Measurements from ENCODE around the gene ETV1.
A peak's percentile ranks its signal among the peaks of the same experiment; 100 is the strongest.

The ETV1 gene

DNA sequence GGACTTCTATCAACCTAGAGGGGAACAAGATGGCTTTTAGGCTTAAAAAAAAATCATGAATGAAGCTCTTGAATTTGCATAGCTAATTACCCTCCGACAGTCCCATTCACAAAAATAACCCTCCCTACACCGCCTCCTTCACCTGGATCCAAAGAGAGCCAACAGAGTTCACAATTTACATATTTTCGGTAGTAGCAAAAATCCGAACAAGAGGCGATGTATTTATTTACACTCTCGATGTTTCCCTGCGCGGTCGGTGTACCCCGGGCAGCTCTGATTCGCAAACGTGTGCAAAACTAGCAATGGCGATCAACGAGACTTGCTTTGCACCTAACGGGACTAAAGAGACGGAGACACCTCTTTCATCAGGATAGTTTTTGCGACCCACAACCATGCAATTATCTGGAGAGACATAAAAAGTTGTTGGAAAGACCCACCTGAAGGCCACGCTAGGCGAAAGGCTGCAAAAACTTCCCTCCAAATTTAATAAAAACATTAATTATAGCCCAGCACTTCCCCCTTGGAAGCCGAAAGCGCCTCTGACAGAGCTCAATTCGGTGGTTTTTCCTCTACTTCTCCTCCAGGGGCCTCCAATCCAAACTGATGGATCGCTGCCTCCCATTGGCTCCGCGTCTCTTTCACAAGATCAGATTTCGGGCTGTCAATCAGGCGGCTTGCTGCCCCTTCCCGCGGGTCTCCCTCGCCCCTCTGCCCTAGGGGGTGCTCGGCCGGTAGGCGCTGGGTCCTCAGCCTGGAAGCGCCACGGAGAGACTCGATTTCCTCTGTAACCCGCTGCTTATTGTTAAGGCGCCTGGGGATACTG, at the start of gene ETV1:
Gene ETV1, minus strand, starts transcription at position 541 of the 823 bp plus-strand sequence. CDS start 614 bp downstream, outside the sequence.
- DNase-seq: no peak

DNA sequence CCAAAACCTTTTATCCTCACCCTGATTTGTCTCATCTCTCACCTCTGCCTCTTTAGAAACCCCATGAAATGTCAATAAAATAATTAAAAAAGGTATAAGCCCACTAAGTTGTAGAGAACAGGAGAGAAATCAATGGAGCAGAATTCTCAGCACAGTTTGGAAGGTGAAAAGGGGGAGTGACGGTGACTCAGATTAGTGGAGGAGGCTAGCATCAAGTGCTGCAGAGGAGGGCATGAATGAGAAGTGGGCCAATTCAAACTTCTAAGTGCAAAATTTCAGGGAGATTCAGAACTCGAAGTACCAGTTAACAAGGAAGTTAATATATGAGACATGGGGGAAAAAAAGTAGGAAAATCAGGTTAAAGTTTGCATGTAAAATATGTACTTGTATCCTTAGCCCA, 34.9 kb upstream of the ETV1 start:
- no peak for DNase-seq

DNA sequence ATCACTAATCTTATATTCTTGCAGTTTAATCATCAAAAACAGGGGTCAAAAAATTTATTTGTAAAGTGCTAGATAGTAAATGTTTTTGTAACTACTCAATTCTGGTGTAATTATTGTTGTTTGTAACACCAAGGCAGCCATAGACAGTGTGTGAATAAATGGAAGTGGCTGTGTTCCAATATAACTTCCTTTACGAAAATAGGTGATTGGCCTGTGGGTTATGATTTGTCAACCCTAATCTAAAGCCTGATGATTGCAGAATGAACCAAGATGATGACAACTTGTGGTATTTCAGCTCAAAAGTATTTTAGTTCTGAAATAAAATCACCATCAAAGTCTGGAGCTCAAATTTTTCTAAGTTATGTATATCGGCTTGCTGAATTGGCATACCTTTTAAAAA, 34.4 kb upstream of the ETV1 start:
- DNase-seq: no peak

DNA sequence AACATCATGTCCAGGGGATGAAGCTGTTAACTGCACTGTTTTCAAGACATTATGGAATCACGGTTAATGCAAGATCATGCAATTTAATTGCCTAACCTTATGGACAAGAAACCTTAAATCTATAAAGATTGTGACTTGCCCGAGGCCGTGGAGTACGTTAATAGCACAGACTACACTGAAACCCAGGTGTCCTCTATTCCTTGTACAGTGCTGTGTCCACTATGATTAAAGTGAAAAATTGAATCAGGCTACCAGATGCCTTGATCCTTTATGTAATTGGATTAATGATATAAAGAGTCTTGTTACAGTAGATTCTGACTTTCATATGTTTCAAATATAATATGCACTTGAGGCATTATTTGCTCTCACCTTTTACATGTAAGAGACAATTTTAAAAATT, 33.9 kb upstream of the ETV1 start:
- DNase-seq: no peak

DNA sequence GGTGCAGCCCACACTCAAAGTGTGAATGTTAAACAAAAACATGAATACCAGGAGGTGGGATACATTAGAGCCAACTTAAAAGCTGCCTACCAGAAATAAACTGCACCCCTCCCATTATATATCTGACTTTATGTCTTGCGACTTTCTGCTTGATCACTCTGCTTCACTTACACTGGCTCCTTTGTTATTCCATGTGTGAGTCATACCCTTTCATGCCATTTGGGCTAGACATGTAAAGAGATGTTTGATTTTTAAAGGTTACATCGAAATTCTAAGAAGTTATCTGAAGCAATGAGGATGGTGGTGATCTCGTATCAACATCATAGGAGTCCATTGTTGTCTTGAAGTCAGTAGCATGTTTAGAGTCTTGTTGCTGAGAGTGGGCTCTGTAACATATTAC, 31.6 kb upstream of the ETV1 start:
- DNase-seq: no peak

DNA sequence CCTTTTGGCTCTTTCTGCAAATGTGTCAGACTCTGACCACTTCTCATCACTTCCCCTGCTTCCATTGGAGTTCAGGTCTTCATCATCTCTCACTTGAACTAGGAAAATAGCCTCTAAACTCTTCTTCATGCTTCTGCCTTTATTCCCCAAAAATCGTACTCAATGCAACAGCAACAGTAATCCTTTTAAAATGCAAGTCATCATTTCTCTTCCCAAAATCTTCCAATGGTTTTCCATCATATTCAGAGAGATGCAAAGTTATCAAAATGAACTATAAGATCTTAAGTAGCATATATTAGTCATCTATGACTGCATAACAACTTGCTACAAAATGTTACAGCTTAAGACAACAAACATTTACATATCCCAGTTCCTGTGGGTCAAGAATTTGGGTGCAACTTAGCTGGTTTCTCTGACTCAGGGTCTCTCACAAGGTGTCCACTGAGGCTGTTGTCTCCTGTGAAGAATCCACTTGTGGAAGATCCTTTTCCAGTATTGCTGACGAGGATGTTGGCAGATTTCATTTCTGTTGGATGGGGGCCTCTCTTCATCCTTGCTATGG, 31.0 kb upstream of the ETV1 start:
- DNase-seq: no peak

DNA sequence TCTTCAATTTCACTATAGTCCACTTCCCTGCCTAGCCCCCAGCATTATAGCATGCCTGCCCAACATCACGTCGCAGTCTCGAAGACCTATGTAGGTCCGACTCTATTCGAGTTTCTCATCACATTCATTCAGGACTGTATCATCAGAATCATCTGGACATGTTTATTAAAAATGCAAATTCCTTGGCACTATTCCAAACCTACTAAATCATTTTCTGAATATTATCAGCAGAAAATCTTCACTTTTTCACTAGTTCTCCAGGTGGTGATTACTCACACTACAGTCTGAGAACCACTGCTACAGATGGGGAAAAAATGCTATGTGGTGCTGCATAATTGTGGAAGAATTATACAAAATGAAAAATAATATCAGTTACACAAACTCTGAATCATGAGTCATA, 29.3 kb upstream of the ETV1 start:
- no peak for DNase-seq

DNA sequence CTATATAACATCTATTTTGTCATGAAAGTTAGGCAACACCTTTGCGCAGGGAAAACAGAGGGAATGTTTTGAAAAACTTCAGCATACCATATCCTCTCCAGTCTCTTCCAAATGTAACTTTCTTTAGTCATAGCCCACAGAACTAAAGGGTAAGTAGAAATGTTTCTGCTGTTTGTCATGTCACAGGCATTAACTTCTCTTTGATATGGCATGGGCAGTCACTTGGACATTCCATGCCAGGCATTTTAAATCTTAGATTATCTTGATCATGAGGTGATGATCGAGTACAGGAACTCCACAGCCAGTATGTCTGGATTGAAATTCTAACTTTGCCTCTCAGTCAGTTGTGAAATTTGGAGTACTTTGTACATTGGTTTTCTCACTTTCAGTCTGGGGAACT, 27.5 kb upstream of the ETV1 start:
- DNase-seq: no peak

DNA sequence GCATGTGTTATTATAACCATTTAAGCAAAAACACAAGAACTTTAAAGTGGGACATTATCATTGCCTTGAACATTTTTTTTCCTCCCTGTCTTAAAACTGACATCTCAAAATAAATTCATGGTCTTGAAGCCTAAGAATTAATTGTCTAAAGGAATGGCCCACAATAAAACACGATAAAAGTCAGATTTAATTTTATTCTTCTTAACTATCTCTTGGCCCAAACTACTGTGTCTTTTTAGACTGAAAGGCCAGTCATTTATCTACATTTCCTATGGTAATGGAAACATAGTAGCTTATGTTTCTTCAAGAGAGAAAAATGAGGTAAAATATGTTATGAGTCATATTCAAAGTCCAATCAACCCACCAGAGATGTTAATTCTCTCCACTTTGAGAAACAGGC, 24.4 kb upstream of the ETV1 start:
- no peak for DNase-seq

DNA sequence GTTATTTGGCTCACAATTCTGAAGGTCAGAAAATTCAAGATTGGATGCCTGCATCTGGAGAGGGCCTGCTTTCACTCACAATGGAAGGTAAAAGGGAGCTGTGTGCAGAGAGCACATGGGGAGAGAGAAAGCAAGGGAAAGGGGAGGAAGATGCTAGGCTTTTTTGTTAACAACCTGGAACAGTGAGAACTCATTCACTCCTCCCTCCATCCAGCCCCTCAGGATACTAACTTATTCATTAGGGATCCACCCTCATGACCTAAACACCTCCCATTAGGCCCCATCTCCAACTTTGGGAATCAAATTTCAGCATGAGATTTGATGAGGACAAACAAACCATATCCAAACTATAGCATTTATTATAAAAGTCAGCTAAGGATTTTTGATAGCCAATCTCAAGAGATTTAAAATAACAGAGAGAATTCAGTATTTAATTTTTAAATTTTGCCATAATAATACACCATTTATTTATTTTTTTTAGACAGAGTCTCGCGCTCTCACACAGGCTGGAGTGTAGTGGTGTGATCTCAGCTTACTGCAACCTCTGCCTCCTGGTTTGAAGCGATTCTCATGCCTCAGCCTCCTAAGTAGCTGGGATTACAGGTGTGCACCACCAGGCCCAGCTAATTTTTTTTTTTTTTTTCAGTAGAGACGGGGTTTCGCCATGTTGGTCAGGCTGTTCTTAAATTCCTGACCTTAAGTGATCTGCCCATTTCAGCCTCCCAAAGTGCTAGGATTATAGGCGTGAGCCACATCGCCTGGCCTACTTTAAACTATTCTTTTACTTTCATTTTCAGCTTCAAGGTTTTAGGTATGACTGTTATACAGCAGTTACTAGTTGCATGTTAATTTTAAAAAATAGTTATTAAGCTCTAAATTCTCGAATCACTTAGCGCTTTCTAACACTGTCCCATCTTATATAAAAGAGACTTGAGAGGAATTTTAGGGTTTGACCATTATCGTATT, 20.3 kb upstream of the ETV1 start:
- DNase-seq: no peak

DNA sequence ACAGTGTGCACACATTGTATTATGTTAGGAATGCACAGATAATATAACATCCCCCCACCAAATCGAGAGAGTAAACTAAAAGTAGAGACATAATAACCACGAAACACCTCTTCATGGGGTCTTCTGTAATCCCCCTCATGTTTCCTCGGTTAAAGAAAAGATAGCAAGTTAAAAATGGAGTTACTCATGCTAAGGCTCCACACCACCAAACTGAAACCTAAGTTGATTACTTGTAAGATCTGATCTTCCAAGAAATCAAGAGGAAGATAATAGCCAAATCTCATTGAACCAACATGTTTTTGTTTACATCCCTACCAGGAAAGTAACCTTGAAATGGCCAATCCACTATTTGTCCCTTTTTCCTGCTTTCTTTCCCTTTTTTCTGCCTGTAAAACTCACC, 11.7 kb upstream of the ETV1 start:
- DNase-seq: no peak

DNA sequence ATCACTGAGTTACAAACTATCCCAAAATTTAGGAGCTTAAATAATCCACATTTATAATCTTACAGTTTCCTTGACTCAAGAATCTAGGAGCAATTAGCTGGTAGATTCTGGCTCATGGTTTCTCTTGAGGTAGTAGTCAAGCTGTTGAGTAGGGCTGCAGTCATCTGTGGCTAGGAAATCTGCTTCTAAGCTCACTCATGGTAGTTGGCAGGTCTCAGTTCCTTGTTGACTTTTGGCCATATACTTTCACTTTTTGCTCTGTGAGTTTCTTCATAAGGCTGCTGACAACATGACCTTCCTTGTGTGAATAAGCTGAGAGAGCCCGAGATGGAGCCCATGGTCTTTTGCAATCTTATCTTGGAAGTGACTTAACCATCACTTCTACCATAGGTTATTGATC, 10.8 kb upstream of the ETV1 start:
- no peak for DNase-seq

DNA sequence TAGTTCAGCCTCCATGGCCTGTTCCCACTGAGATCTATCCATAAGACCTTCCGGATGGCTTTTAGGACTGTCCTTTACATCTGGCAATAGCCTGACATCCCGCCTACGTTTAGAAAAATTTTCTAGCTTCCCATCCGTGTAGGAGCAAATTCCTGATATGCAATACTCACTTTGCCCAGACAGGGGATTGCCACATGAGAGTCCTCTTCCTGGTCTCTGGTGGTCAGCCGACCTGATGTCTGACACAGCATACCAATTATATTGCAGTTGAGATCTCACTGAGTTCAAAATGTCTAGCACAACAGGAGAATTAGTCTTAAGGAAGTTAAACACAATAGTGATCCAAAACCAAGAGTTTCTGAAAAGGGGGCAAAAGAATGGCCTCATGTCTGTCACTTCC, 9.4 kb upstream of the ETV1 start:
- DNase-seq: no peak

DNA sequence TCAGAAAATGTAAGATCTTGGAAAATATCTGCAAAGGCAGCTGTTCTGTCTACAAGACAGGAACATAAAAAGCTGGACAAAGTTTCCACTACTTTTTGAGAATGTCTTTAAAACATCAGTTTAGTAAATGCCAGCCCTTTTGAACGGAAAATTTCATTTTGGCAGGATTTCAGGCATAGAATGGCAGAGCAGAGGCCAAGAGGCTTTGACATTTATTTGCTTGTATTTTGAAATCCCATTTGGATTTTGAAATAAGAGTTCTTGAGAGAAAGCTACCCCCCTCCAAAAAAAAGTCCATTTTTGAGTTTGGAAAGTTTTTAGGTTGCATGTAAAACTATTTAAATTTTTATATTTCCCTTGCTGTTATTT, 3.1 kb upstream of the ETV1 start:
- no peak for DNase-seq

DNA sequence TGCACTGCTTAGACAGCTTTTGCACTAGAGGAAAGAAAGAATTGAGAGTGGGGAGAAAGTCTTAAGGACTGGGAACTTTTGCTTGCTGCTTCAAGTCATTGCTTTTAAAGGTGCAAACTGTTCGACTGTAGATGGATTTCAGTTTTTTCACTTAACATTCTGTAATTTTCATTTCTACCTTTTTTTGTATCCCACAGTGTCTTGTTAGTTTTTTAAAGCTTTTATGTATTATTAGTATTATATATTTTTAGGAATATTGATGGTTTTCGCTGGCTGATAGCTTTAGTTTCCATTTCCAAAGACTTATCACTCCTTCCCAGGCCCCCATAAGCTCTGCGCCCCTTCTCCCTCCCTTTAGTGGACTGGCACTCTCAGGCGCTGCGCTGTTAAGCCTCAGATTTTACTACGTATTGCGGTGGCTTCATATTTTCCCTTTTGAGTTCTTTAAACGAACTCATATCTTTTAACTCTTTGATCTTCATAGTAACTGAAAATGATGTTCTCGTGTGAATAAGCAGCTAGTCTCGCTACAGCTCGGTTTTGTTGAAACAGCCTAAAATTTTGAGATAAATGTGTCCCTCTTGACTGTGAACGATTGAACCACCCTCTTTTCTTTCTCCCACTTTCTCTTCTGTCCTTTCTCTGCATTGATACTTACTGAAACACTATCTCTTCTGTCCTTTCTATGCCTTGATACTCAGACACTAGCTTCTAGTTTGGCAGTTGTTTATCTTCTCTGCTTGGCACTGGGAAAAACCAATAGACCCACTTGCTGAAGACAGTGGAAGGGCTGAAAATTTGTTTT, 2.5 kb upstream of the ETV1 start:
- no peak for DNase-seq

DNA sequence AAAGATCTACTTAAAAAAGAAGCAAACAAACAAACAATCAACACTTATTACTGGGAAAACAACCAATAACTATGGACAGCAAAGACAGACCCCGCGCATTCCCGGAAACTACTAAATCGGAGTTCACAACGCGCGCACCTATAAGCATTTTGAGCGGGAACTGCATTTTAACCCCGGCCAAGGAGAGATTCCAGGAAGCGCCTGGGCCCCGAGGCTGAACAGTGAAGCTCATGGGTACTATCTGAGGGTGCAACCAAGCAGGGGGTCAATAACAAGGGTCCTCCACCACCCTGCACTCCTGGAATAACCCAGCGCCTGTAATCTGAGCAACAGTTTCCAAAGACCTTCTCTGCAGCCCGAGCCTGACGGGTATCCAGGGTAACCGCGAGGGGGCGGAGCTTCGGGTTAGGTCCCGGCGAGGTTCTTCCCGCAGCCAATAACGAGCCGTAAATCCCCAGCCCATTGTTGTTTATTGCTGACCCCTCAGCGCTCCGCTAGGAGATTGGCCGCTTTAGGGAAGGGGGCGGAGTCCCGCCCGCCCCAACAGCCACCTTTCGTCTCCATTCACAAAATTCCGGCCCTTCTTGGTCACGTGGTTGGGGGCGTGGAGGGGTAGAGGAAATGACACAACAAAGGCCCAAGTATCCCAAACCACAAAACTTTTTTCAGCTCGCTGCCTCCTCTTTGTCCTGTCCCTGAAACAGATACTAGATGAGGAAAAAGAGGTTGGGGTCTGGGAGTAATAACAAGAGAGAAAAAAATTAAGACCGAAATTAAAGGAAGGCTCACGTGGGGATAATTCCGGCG, 1.7 kb upstream of the ETV1 start:
- peak; percentile 87 for DNase-seq

DNA sequence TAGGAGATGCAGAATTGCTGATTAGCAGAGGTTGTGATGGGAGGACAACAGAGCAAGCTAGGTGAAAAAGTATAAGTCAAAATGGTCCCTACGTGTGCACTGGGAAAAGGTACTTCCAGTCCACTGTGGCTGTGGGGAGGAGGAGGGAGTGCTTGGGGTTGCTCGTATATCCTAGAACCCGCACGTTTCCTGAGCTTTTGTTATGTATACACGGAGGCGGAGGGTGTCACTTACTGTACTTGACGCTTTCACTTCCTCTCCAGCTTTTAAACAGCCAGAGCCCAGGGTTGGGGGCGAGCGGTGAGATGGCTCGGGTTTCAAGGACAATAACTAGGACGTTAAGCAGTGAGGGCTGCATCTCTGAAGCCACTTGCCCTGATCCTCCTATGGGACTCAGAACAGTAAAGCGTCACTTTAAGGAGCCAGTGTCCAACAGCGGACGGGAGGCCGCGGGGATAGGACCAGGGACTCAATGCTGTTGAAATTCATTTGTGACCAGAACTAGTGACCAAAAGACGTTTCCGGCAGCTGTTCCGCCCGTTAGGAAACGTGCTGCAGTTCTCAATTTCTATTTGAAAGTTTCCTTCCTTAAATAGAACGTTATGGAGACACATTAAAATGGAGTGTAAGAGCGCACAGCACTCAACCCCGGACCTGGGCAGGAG, 985 bp upstream of the ETV1 start:
- DNase-seq: peak; percentile 26

DNA sequence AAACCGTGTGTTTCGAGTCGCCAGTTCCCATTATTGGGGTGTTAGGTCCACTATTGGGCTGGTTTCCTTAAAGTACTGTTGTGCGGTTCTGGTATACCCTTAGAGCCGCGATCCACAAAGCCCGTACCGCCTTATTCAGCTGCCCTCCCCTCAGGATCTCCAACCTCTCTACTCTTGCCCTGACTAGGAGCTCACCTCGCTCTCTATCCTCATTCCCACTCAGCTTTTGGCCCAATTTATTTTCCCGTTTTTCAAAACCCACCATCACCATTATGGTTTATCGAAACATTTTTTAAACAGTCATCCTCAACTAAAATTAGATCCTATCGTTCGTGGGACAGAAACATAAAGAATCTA, 461 bp upstream of the ETV1 start:
- no peak for DNase-seq

DNA sequence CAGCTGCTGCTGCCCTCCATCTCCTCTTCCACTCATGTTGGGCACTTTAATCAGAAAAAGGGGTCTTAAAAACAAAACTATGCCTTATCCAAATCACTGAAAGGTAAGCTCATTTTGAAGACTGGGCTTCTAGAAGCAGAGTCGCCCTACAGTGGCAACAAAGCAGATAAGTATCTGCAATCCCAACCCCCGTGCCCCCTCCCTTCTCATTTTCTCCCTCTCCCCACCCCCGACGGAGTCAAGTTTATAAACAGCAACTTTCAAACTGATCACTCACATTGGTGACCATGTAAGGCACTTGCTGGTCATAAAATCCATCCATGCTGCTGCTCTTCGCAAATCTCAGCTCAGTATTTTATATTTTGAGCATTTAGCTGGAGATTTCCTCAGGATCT, 738 bp downstream of the ETV1 start:
- DNase-seq: no peak

DNA sequence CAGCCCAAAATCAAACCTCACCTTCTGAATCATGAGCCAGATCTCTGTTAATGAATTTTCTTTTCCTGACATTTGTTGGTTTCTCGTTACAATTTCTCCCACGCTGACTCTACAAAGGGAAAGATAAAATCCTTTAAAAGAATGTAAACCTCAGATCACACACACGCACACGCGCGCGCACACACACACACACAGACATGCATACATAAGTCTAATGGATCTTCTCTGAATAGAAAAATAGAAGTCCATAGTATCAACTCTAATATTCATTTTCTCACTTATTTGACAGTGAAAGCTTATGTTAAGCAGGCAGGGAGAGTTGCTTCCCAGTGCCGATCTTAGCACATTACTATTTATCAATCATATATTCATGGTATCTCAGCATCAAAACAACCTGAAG, 1.4 kb downstream of the ETV1 start:
- DNase-seq: no peak

DNA sequence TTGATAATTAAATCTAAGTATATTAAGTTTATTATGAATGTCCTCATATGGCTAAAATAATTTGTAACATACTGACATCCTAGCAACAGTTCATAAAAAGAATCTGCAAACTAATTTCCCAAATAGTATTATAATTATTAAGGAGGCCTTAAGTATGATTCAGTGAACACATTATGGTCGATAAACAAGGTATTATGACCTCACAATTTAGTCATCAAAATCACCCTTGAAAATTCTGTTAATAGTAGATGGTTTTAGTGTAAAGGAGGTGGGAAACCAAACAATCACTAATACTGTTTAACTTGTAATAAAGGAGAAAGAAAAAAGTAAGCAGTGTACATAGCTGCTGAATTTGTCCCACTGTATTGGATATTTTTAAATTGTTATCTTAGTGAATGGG, 2.1 kb downstream of the ETV1 start:
- DNase-seq: no peak

DNA sequence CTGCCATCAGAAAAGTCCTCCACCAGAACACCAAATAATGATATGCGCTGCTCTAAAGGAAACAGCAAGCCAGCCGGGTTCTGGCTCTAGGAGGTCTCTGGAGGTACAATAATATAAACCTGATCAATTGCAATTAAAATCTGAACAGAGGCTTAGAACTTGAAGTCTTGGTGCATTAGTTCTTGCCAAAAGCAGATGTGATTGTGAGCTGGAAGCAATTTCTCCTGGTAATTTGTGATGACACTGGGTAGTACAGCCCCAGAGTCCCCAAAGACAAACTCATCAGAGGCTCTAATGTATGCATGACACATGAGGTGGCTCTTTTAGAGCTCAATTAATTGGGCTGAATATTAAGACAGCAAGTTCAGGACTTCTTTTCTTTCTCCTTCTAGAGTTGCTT, 3.3 kb downstream of the ETV1 start:
- DNase-seq: no peak
